HCT116 (cell line): ENCODE measurements around the gene RTN1.

Experiments used
- POLR2A ChIP-seq: IDR thresholded peaks from 2 replicates; pipeline ENCODE4 v1.7.0; 2011; ENCODE audit warnings: borderline replicate concordance; ENCODE audit not compliant: insufficient read depth, insufficient read length; ENCODE audit errors: extremely low read depth
- TF ChIP-seq, protein P1 (sequence below), 3 experiments: fragments of 200-600 bp in 1 of 3; sonication (generic) in 1 of 3; IDR thresholded peaks in 2 of 3; conservative IDR thresholded peaks in 1 of 3; 2 replicates each; pipeline ENCODE4 v1.5.1; 2012 to 2017; ENCODE audit warnings: low read depth in 2 of 3, low read length in 2 of 3, antibody characterized with exemption in 1 of 3, borderline replicate concordance in 1 of 3, control low read depth in 1 of 3, mild to moderate bottlenecking in 1 of 3, mixed read lengths in 1 of 3, mixed run types in 1 of 3, moderate library complexity in 1 of 3; ENCODE audit not compliant: insufficient read depth in 1 of 3

DNA sequence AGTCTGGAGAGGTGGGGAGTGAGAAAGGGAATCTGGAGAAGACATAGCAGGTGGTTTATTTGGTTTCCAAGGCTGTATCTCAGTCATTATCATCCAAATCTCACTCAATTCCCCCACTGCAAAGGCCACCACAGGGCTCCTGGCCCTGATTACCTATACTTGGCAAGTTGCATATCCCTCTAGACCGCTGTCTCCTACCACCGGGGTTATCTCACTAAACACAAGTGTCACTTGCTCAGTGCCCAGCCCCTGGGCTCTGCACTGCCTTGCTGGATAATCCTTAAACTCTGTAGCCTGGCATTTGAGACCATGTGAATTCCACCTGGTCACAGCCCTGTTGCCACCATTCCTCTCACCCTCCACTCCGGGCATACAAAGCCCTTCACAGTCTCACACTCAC, 119.0 kb downstream of the RTN1 start:
- TF ChIP-seq, protein P1, sequence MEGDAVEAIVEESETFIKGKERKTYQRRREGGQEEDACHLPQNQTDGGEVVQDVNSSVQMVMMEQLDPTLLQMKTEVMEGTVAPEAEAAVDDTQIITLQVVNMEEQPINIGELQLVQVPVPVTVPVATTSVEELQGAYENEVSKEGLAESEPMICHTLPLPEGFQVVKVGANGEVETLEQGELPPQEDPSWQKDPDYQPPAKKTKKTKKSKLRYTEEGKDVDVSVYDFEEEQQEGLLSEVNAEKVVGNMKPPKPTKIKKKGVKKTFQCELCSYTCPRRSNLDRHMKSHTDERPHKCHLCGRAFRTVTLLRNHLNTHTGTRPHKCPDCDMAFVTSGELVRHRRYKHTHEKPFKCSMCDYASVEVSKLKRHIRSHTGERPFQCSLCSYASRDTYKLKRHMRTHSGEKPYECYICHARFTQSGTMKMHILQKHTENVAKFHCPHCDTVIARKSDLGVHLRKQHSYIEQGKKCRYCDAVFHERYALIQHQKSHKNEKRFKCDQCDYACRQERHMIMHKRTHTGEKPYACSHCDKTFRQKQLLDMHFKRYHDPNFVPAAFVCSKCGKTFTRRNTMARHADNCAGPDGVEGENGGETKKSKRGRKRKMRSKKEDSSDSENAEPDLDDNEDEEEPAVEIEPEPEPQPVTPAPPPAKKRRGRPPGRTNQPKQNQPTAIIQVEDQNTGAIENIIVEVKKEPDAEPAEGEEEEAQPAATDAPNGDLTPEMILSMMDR (IDR thresholded peaks at IDR 0.05 in 2 of 3, conservative IDR thresholded peaks at IDR 0.05 in 1 of 3; ENCODE audit: borderline replicate concordance in 1 of 3, insufficient read depth in 1 of 3, low read depth in 2 of 3, low read length in 2 of 3): no peak
- no peak for TF ChIP-seq POLR2A
